Activated T-cell treated with anti-CD3 and anti-CD28 coated beads for 24 hours (primary cell): ENCODE measurements around the gene MFGE8.

Source experiments
- DNase-seq: peaks from one replicate; pipeline ENCODE4 v3.0.0-alpha.2; 2020; ENCODE audit warnings: low read depth

Gene MFGE8

GRCh38 chr15:88918738-88919137 is 5.6 kb upstream of the MFGE8 start:
- DNase-seq, result no peak

DNA sequence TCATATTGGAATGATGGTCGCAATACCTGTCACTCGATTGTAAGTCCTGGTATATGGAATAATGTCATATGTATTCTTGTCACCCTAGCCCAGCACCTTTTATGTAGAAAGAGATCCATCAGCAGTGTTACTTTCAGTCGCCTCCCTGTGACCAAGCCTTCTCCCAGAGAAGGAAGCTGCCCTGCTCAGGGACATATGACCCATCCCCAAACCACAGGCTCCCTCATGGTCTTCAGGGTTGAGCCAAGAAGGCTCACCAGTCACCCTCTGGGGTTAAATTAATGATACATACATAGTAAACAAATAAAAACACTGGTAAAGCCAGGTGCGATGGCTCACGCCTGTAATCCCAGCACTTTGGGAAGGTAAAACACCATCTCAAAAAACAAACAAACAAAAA is 4.6 kb upstream of the MFGE8 start:
- no peak for DNase-seq

DNA sequence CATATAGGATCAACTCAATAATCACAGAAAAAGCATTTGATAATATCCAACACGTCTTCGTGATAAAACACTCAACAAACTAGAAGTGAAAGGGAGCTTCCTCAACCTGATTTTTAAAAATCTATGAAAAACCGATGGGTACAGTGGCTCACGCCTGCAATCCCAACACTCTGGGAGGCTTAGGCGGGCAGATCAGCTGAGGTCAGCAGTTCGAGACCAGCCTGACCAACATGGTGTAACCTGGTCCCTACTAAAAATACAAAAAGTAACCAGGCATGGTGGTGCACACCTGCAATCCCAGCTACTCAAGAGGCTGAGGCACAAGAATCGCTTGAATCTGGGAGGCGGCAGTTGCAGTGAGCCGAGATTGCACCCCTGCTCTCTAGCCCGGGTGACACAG is 2.2 kb upstream of the MFGE8 start:
- no peak for DNase-seq

DNA sequence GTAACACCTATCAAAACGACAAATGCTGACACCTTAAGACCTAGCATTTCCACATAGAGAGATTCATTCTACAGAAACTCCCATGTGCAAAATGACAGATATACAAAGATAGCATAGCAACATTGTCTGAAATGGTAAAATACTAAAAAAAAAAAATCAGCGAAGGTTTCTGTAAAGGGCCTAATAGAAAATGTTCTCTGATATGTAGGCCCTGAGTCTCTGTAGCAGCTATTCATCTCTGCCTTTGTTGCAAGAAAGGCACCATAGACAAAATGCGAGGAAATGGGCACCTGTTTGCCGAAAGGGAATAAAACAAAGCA is 631 bp upstream of the MFGE8 start:
- no peak for DNase-seq

DNA sequence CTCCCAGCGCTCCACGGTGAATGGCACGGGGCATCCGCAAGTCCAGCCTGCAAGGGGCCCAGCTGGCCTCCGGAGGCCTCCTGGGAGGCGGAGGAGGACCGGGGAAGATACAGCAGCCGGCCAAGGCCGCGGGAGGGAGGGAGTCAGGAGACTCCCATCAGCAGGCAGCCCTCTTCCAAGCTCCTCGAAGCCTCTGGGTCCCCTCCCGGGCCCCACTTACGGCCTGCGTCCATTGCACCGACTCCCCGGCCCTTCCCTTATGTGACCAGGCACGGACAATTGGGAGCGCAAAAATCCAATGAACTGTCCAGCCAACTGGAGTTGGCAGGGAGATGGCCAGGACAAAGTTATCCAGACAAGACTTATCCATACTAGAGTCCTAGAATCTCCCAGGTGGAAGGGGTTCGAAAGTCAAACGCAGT is 668 bp downstream of the MFGE8 start:
- no peak for DNase-seq

GRCh38 chr15:88911766-88912118 is 1.4 kb downstream of the MFGE8 start:
- DNase-seq, result no peak

- DNase-seq, result no peak
These were observed 3.0 kb downstream of the MFGE8 start for GRCh38 chr15:88909956-88910831.

DNA sequence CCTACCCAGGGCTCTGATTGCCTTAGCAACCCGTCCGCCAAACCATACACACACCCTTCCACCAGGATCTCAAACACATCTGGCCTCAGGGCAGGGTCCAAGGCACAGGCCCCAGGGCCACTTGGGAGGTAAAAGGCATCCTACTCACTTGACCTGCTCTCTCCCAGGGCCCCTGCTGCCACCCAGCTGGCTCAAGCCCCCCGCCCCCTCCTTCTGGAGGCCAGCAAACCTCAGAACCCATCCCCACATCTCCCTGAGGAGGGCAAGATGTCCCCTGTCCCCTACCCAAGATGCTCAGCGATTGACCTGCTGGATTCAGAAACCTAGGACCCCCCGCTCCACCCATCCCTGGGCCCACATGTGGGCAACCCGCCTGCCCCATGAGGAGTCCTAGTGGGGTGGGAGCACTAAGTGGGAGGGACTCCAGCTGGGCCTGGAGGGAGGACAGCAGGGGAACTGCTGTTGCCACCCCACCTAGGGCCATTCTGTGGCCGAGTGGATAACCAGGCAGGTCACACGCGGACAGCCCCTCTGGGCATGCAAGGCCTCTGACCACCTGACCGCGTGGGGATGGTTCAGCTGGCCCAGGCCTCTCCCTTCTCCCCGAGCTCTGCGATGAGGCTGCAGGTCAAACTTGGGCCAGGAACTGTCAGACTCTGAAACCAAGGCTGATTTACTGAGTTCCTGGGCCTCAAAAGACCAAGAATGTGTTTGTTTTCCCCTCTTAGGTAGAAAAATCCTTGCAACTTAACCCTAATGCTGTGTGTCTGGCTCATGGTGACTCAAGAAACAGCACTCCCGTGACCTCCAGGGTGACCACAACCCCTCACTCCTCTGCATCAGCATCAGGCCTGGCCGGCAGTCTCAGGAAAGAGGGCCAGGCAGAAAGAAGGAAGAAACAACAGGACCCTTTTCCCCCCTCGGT is 4.2 kb downstream of the MFGE8 start:
- no peak for DNase-seq

GRCh38 chr15:88908123-88908522 is 5.1 kb downstream of the MFGE8 start:
- DNase-seq, result no peak

GRCh38 chr15:88907111-88907510 is 6.1 kb downstream of the MFGE8 start:
- no peak for DNase-seq

DNA sequence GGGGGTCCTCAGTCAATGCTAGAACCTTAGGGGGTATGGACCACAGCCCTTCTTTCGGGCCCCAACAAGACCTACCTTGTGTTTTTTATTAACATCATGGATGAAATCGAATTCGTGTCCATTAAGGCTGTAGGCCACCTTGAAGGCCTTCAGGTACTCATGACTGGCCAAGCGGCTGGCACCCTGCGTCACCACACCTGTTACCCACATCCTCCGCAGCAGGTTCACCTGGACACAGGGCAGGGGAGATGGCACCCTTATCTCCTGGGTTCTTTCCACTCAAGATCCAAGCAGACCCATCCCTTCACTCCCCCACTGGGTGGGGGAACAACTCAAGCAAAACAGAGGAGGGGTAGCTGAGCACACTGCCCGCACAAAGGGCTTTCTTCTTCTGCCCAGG is 6.6 kb downstream of the MFGE8 start:
- no peak for DNase-seq

DNA sequence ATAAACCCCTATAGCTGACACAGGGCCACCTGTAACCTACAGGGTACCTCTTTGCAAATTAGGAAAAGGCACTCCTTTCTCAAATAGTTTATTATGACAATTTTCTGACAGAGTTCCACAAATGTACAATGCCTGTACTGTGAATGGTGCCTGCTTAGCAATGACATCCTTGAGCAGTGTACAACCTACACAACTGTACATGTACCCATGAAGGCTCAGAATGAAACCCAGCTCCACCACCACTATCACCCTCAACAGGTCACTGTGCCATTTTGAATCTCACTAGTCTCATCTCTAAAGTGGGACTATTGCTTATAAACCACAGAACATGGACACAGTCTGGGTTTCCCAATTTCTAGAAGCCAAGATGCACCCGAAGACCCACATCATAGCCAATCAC is 7.0 kb downstream of the MFGE8 start:
- DNase-seq, result no peak

- DNase-seq, result no peak
These were observed 7.6 kb downstream of the MFGE8 start for GRCh38 chr15:88905576-88905975.

DNA sequence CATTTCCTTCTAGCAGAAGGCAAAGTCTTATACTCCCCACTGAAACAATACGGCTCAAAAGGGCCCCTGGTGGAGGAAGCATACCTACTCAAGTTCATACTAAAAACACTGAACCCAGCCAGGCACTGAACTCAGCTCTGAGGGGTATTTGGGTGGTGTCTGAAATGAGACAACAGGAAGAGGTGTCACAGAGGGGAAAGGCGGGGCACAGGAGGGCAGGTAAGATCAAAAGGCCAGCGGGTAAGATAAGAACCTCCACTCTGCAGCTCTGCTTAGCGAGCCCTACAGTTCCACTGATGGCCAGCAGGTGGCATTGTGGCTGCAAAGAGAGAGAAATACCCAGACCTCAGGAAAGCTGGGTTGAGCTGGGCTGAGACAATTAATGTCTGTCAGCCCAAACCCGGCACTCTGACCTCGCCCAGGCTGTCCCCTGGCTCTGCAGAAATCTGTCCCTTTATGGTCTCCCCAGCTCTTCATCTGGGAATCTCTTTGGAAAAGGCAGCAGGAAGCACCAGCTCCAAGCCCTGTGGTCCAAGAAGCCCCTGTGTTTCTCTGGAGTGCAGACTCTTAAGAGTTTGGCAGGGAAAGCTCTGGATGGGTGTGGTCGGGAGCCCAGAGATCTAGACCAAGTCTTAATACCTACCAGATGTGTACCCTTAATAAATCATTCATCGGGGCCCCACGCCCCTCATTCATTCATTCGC is 8.4 kb downstream of the MFGE8 start:
- DNase-seq, result peak; percentile 83

DNA sequence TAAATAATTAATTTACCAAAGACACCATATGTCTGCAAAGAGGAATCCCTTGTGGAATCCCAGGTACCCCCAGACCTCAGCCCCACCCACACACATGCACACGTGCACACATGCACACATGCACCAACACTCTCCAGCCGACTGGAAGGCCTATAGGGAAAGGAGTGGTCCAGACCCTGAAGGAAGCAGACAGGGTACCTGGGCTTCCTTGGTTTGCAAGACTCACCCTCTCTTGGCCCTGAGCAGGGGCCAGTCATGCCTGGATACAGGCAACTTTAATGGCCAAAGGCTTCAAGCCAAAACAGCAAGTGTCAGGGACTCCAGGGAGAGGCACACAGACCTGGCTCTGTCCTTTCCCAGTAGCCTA is 8.9 kb downstream of the MFGE8 start:
- DNase-seq, result no peak

GRCh38 chr15:88902846-88903245 is 10.3 kb downstream of the MFGE8 start:
- no peak for DNase-seq

DNA sequence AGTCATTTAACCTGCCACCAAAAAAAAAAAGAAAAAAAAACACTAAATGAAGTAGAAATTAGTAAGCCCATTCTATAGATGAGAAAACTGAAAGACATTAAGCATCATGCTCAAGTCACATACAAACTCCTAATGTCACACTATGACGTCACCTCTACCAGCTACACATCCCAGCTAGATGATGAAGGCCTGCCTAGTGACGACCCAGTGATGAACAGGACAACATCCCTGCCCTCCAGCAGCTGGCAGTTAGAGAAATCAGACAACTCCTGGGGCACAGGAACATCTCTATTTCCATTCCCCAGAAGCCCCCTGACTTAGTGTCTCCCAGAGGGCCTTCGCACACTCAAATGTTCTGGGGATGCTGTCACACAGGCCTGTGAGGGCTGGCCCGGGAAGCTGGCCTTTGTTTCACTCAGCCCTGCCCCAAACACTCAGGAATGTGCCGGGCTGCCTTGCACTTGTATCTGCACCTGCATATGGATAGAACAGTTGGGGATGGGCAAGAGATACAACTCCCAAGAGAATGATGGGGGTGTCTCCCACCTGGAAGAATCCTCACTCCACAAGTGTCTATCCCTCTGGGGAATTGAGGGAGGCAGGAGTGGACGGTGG is 10.9 kb downstream of the MFGE8 start:
- no peak for DNase-seq

DNA sequence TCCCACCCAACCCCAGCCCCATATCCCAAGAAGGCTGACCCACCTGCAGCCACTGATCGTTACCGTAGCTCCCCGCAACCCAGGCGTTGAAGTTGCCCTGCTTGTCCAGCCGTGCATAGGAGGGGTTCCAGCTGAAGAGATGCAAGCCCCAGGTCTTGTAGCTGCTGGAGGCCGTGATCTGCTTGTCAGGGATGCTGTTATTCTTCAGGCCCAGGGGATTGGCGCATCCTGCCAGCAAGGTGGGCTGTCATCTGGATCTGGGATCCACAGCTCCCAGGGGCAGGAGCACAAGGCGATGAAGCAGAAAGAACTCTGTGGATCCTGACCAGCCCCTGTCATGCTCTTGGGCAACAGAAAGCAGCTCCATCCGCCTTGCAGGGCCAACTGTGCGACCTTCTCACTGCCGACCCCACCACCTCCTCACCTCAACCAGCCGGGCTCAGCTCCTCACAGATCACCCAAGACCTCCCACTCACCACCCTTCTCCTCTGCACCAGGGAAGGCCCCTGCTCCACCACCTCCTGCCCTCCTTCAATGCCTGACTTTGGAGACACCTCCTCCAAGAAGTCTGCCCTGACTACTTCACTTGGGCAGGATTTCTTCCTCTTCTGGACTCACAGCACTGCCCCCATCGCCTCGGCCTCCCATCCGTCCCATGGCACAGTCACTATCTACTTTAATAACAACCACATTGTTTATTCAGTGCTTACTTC is 11.5 kb downstream of the MFGE8 start:
- no peak for DNase-seq

GRCh38 chr15:88900982-88901418 is 12.2 kb downstream of the MFGE8 start:
- no peak for DNase-seq

- no peak for DNase-seq
These were observed 12.7 kb downstream of the MFGE8 start for GRCh38 chr15:88900309-88900981.

DNA sequence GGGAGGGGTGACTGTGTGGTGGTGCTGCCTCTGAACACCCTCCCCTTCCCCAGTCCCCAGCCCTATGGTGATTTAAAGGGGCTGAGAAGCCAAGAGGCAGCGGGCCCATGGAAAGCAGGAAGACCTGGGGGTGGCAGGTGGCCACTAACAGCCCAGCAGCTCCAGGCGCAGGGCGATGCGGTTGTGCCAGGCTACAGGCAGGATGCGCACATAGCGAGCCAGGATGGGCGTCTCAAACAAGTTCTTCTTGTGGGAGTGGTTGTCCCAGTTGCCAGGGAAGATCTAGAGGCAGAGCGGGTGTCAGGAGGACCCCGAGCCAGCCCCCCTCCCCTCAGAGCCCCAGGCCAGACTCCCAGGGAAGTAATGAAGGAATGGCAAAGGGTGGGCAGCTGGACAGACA is 13.9 kb downstream of the MFGE8 start:
- no peak for DNase-seq
